ENCODE results near the gene TMEM14B.
"Not testable (repeated sequence)": the region's sequence is repeated elsewhere in the genome, so short reads cannot be mapped to it uniquely, and the experiment has no call there.

Gene TMEM14B
- total RNA-seq: 17.1 to 20.7 reads per million in 2 donors

DNA sequence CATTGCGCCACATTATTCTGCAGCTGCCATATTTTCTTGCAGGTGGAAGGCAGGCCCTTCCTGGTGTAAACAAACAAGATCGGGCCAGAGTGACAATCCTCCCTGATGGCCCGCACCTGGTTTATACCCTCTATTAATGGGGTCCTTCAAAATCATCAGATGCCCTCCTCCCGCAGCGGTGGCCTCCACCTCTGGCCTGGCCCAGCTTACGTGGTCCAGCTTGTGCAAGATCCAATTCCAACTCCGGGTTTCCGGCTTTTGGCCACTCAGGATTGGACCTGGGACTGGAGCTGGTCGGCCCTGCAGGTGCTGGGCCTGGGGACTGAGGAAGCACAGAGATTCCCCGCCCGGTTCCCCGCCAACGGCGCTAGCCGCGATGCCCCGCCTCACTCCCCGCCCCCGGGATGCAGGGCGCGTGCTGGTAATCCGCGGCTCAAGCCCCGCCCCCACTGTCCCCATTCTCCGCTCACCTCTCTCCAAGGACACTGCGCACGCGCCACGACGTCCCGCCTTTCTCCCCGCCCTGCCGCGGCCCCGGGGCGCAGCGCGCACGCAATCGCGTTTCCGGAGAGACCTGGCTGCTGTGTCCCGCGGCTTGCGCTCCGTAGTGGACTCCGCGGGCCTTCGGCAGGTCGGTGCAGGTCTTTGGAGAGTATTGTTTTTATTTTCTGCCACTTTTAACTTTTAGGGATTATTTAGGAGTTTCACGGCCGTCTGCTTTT, at the start of gene TMEM14B:
Gene TMEM14B, plus strand, starts transcription at position 555 of the 722 bp plus-strand sequence. CDS start 1,441 bp downstream, outside the sequence.
- DNase-seq: peak; percentile 97 to 100 (median 99)

DNA sequence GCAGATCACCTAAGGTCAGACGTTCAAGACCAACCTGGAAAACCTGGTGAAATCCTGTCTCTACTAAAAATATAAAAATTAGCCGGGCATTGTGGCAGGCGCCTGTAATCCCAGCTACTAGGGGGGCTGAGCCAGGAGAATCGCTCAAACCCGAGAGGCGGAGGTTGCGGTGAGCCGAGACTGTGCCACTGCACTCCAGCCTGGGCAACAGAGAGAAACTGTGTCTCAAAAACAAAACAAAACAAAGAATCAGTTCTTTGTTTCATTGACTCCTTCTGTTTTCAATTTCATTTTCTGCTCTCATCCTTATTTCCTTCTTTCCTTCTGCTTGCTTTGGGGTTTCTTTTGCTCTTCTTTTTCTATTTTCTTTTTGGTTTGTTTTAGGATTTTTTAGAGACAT, 33.6 kb upstream of the TMEM14B start:
- no peak for DNase-seq

DNA sequence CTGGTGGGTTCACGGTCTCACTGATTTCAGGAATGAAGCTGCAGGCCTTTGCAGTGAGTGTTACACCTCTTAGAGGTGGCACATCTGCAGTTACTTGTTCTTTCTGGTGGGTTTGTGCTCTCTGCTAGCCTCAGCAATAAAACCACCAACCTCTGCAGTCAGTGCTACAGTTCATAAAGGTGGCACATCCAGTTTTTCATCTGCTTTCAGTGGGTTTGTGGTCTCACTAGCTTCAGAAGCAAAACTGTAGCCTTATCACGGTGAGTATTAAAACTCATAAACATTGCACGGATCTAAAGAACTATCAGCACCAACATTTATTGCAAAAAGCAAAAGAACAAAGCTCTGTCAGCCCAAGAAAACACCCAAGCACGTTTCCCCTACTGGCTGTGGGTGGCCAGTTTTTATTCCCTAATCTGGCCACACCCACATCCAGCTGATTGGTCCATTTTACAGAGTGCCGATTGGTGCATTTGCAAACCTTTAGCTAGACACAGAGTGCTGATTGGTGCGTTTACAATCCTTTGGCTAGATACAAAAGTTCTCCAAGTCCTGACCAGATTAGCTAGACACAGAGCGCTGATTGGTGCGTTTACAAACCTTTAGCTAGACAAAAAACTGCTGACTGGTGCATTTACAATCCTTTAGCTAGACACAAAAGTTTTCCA, 28.2 kb upstream of the TMEM14B start:
- peak in 3 of 5 experiments; percentile 8 to 96 (median 43) for DNase-seq

DNA sequence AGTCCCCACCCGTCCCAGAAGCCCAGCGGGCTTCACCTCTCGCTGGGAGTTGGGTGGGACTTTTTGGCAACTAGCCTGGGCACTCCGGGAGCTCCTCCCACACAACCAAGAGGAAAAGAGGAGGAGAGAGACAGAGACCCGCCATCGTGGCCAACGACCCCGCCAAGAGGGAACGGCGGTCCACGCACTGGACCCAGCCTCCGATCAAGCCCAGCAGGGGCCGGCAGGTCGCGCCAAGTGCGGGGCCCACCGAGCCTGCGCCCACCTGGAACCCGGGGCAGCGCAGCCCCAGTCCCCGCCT, 27.7 kb upstream of the TMEM14B start:
- no peak for DNase-seq

DNA sequence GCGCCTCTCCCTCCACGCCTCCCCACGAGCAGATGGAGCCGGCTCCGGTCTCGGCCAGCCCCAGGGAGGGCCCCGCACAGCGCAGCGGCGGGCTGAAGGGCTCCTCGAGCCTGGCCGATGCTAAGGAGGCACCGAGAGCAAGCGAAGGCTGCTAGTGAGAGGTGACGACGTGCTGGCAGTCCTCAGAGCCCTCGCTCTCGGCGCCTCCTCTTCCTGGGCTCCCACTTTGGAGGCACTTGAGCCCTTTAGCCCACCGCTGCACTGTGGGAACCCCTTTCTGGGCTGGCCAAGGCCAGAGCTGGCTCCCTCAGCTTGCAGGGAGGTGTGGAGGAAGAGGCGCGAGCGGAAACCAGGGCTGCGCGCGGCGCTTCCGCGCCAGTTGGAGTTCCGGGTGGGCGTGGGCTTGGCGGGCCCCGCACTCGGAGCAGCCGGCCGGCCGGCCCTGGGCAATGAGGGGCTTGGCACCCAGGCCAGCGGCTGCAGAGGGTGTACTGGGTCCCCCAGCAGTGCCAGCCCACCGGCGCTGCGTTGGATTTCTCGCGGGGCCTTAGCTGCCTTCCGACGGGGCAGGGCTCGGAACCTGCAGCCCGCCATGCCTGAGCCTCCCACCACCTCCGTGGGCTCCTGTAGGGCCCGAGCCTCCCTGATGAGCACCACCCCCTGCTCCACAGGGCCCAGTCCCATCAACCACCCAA, 27.2 kb upstream of the TMEM14B start:
- peak; percentile 31 to 78 (median 47) for DNase-seq

DNA sequence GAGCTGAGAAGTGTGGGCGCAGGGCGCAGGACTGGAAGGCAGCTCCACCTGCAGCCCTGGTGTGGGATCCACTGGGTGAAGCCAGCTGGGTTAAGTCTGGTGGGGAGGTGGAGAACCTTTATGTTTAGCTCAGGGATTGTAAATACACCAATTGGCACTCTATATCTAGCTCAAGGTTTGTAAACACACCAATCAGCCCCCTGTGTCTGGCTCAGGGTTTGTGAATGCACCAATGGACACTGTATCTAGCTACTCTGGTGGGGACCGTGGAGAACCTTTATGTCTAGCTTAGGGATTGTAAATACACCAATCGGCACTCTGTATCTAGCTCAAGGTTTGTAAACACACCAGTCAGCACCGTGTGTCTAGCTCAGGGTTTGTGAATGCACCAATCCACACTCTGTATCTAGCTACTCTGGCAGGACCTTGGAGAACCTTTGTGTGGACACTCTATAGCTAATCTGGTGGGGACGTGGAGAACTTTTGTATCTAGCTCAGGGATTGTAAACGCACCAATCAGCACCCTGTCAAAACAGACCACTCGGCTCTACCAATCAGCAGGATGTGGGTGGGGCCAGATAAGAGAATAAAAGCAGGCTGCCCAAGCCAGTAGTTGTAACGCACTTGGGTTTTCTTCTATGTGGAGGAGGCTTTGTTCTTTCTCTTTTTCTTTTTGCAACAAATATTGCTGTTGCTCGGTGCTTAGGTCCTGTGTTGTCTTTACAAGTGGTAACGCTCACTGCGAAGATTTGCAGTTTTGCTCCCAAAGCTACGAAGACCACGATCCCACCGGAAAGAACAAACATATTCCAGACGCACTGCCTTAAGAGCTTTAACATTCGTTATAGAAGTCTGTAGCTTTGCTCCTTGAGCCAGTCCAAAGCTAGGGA, 26.4 kb upstream of the TMEM14B start:
- peak in 1 of 5 experiments; percentile 69 for DNase-seq

DNA sequence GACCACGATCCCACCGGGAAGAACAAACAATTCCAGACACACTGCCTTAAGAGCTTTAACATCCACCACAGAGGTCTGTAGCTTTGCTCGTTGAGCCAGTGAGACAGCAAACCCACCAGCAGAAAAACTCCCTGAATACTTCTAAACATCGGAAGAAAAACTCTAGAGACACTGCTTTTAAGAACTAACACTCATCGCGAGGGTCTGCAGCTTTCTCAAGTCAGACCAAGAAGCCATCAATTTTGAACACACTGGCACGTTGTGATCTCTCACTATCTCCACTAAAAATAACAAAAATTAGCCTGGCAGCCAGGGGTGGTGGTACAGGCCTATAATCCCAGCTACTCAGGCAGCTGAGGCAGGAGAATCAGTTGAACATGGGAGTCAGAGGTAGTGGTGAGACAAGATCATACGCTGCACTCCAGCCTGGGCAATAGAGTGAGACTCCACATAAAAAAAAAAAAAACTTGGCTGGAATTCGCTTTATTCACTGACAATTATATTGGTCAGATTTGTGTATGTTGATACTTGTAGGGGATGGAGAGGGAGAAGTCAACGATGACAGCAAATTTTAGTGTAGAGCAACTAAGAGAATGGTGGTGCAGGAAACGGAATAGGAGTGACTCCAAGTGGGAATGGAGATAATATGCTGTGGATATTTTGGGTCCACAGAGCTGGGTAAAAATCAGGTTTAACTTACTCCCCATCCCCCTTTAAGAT, 25.6 kb upstream of the TMEM14B start:
- no peak for DNase-seq

DNA sequence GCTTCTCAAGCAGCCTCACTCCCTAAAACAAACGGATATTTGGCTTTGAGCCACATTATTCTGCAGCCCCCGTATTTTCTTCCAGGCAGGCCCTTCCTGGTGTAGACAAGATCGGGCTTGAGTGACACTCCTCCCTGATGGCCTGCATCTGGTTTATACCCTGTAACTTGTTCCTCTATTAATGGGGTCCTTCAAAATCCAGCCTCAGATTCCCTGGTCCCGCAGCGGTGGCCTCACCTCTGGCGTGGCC, 25.1 kb upstream of the TMEM14B start:
- DNase-seq: no peak

DNA sequence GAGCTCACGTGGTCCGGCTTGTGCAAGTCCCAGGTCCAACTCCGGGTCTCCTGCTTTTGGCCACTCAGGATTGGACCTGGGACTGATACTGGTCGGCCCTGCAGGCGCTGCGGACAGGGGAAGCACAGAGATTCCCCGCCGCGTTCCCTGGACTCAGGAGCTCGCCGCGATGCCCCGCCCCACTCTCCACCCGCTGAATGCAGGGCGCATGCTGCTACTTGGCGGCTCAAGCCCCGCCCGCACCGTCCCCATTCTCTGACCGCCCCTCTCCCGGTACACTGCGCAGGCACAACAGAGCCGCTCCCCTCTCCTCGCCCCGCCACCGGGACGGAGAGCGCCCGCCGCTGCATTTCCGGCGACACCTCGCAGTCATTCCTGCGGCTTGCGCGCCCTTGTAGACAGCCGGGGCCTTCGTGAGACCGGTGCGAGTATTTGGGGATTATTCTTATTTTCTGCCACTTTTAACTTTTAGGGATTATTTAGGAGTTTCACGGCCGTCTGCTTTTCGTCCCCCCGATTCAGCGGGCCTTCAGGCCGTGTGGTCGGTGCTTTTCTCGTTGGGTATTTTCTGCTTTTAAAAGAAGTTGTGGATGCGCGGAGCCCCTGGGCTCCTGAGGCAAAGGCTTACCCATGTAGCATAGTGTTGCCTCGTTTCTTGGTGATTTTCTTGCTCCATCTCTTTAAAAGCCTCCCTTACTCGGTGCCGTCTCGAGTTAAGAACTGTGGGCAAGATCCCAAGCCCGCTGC, 24.6 kb upstream of the TMEM14B start, which contains the start of gene TMEM14C:
Gene TMEM14C, plus strand, starts transcription at position 251 of the 747 bp plus-strand sequence. CDS start 1,544 bp downstream, outside the sequence.
- peak; percentile 59 to 90 (median 76) for DNase-seq

DNA sequence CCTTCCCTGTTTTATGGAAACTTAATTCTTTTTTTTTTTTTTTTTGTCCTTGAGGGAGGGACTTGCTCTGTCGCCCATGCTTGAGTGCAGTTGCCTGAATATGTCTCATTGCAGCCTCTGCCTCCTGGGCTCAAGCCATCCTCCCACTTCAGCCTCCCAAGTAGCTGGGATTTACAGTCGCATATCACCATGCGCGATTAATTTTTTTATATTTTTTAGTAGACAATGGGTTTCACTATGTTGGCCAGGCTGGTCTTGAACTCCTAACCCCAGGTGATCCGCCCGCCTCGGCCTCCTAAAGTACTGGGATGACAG, 24.1 kb upstream of the TMEM14B start:
- DNase-seq: peak in 1 of 5 experiments; percentile 21

DNA sequence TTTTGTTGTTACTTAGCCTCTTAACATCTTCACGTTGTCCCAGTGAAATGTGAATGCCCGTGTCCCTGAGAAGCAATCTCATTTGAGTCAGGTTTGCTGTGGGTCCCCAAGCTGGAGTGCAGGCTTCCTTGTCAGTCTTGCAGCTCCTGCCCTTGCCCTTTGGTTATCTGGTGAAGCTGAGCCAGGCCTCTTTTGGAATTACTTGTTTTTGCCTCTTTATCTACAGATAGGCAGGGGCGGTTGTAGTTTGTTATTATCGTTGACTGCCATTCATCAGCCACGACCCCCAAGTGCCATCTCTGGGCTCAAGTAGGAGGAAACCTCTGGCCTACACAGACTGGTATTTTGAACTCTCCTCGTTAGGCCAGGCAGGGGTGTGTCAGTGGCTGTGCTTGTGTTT, 22.6 kb upstream of the TMEM14B start:
- DNase-seq: no peak

DNA sequence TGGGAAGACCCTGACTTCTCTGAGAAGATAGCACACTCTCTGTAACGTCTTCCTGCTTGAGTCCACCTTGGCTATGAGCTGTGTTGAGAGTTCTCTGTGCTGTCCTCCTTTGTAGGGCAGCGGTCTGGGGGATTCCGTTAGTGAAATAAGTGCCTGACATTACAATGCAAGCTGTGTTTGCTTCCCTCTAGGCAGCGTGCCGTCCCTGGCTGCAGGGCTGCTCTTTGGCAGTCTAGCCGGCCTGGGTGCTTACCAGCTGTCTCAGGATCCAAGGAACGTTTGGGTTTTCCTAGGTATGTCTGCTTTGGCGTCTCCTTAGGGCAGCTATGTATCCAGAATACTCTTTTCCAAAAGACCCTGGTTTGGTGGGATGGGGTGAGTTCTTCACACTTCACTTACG, 21.9 kb upstream of the TMEM14B start:
- DNase-seq: no peak

DNA sequence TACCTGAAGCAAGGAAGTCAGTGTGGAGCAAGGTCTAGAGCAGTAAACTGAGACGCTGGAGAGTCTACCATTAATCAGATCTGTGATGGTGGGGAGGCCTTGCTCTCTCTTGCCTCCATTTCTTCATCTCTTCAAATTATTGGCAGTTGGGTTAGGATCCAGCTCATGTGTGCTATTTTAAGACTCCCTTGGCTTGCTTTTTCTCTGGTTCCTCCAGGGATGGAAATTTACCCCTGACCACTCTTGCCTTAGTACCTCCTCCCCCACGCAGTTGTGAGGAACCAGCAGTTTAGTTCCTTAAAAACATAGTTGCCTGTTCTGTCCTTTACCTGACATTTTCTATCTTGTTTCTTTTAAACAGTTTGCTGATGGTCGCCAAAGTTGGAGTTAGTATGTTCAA, 17.4 kb upstream of the TMEM14B start:
- no peak for DNase-seq

DNA sequence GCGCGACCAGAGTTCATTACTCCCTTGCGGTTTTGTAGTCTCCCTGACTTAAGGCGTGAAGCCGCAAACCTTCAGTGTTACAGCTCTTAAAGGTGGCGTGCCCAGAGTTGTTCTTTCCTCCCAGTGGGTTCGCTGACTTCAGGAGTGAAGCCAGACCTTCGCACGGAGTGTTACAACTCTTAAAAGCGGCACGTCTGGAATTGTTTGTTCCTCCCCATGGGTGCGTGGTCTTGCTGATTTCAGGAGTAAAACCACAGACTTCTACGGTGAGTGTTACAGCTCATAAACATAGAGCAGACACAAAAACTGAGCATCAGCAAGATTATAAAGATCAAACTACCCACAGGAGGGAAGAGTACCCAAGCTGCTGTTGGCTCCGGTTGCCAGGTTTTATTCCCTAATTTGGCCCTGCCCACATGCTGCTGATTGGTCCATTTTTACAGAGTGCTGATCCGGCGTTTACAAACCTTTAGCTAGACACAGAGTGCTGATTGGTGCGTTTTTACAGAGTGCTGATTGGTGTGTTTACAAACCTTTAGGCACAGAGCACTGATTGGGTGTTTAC, 14.4 kb upstream of the TMEM14B start:
- DNase-seq: peak in 1 of 5 experiments; percentile 51

DNA sequence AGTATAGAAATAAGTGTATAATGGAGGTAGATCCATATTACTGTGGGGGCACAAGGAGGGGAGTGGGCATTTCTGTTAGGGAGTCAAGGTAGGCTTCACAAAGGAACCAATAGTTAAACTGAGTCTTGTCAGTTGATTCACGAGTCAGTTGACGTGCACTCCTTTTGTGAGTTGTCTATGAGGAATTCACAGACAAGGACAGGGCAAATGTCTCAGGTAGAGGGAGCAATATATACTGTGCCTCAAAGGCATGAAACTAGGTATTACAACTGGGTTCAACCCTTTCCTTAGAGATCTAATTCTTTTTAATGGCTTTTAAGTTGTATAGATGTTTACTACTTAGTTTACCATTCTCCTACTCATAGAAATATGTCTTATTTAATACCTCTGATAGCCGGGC, 13.7 kb upstream of the TMEM14B start:
- DNase-seq: no peak

DNA sequence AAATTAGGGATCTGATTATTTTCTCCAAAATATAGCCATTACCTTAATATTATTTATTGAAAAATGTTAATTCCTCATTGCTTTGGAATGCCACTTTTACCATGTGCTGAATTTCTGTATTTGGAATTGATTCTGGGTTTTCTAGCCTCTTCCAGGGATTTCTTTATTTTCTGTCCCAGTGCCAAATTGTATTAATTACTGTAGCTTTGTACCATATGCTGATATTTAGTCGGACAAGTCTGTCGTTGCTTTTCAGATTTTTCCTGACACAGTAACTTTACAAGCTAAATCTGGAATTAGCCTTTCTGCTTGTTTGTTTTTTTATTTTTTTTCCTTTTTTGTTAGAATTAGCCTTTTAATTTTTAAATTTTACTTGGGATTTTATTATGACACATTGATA, 10.9 kb upstream of the TMEM14B start:
- DNase-seq: no peak

DNA sequence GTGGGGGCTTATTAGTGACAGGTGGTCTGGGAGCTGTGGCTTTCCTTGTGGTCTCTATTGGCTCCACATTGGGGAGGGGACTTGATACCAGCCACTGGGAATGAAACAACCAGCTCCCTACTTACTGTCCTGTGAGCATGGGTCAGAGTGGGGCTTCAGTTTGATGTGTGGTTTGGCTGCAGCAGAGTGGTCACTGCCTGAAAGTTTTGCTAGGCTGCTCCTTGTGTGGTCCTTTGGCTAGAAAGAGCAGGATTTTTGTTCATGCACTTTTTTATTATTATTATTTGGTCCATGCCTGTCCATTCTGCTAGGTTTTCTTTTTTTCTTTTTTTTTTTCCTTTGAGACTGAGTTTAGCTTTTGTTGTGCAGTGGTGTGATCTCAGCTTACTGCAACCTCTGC, 7.5 kb upstream of the TMEM14B start:
- DNase-seq: no peak

DNA sequence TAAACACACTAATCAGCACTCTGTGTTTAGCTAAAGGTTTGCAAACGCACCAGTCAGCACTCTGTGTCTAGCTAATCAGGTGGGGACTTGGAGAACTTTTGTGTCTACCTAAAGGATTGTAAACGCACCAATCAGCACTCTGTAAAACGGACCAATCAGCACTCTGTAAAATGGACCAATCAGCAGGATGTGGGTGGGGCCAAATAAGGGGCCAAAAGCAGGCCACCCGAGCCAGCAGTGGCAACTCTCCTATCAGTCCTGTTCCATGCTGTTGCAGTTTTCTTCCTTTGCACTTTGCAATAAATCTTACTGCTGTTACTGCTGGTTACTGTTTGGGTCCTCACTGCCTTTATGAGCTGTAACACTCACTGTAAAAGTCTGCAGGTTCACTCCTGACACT, 6.0 kb upstream of the TMEM14B start:
- not testable (repeated sequence) for DNase-seq

DNA sequence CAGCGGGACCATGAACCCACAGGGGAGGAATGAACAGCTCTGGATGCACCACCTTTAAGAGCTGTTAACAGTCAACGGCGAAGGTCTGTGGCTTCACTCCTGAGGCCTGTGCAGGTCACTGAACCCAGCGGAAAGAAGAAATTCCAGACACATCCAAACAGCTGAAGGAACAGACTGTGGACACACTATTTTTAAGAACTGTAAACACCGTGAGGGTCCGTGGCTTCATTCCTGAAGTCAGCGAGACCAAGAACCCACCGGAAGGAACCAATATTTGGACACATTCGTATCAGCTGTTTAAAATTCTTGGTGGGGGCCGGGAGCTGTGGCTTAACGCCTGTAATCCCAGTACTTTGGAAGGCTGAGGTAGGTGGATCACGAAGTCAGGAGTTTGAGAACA, 5.4 kb upstream of the TMEM14B start:
- no peak for DNase-seq

DNA sequence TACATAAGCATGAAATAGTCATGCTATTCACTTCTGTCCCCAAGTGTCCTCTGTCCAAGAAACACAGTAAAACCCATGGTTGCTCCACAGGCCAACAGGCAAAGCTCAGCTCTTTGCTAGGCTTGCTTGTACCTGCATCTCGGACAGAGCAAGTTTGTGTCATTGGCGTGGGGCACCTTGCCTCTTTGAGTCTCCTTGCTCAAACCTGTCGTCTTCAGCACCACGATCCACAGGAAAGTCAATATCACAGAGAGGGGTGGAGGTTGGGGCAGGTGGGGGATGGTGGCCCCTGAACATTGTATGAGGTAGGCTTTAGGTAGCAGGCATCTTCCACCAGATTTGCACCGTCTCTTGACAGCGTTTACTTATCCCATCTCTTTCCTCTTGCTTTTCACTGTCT, 4.1 kb upstream of the TMEM14B start:
- no peak for DNase-seq

DNA sequence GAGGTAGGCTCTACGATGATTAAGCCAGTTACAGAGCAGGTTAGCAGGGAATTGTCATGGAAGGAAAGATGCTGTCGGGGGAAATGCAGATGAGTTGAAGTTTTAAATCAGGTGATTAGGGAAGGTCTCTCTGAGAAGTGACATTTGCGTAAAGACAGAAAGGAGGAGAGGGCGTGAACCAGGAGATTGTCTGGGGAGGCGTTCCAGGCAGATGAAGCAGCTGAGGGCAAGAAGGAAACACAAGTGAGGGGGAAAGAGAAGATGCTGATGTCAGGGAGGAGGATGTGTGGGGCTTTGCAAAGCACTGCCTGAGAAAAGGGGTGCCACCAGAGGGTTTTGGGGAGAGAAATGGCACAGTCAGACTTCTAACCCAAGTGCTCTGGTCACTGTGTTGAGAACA, 2.5 kb upstream of the TMEM14B start:
- DNase-seq: no peak

DNA sequence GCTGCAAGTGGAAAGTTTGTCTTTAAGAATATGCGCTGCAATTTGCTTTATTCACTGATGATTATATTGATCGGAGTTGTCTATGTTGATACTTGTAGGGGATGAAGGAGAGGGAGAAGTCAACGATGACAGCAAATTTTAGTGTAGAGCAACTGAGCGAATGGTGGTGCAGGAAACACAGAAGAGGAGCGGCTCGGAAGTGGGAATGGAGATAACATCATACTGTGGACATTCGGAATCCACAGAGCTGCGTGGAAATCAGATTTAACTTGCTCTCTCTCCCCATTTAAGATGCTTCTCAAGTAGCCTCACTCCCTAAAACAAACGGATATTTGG, 722 bp upstream of the TMEM14B start:
- peak in 1 of 5 experiments; percentile 58 for DNase-seq
